T-helper 17 cell (primary cell): ENCODE data around the gene FASTKD1. TPM values are rescaled to one million over a fixed set of nuclear protein-coding genes. Genes with fewer than 3 reads are reported as not detected.
"Not testable (repeated sequence)": the region's sequence is repeated elsewhere in the genome, so short reads cannot be mapped to it uniquely, and the experiment has no call there.

Experiments
- ATAC-seq: fragments of 150-1000 bp; cut with Tn5 transposase; 2 replicates; pipeline ENCODE4 v1.10.0; 2021; ENCODE audit warnings: mild to moderate bottlenecking, moderate library complexity
- DNase-seq, 3 donors: peaks; one replicate each; pipeline versions ENCODE4 v3.0.0 to v3.0.0-alpha.2; 2020 to 2021
- H3K9me3 ChIP-seq: one replicate; pipeline ENCODE4 v1.7.0; 2013; ENCODE audit warnings: low read length, mild to moderate bottlenecking; ENCODE audit not compliant: control insufficient read depth, poor library complexity, severe bottlenecking
- H3K27ac Mint-ChIP-seq: one replicate; pipeline ENCODE4 v1.8.0; 2022; ENCODE audit warnings: mild to moderate bottlenecking, moderate library complexity, mixed read lengths
- H3K27me3 Mint-ChIP-seq: one replicate; pipeline ENCODE4 v1.8.0; 2022; ENCODE audit warnings: mixed read lengths
- H3K36me3 Mint-ChIP-seq: one replicate; pipeline ENCODE4 v1.8.0; 2022; ENCODE audit warnings: low read depth, mixed read lengths
- H3K4me1 Mint-ChIP-seq: one replicate; pipeline ENCODE4 v1.8.0; 2022; ENCODE audit warnings: mild to moderate bottlenecking, mixed read lengths
- H3K4me3 Mint-ChIP-seq: one replicate; pipeline ENCODE4 v1.8.0; 2022; ENCODE audit warnings: mild to moderate bottlenecking, moderate library complexity, mixed read lengths
- total RNA-seq, 4 donors: library from RNA in 2 of 4; stranded (reverse) in 2 of 4; gene quantifications; one replicate each; pipeline ENCODE4 v1.2.3 and lab custom pipeline; 2022 to 2026

The FASTKD1 gene, protein sequence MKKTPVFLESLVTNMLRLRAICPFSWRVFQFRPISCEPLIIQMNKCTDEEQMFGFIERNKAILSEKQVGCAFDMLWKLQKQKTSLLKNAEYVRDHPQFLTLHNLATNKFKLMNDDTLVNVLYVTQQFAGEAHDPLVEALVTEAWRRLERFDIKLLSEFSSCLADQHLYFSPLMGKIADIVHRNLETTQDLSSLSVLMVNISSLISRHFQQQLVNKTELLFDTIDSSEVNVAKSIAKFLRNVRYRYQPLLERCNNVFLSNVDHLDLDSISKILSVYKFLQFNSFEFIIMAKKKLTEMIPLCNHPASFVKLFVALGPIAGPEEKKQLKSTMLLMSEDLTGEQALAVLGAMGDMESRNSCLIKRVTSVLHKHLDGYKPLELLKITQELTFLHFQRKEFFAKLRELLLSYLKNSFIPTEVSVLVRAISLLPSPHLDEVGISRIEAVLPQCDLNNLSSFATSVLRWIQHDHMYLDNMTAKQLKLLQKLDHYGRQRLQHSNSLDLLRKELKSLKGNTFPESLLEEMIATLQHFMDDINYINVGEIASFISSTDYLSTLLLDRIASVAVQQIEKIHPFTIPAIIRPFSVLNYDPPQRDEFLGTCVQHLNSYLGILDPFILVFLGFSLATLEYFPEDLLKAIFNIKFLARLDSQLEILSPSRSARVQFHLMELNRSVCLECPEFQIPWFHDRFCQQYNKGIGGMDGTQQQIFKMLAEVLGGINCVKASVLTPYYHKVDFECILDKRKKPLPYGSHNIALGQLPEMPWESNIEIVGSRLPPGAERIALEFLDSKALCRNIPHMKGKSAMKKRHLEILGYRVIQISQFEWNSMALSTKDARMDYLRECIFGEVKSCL
- 10 to 100 TPM; 15.6 to 18.4 TPM for total RNA-seq
- 21.2 to 32.0 reads per million in 2 donors for total RNA-seq (lab: John Stamatoyannopoulos, UW)

DNA sequence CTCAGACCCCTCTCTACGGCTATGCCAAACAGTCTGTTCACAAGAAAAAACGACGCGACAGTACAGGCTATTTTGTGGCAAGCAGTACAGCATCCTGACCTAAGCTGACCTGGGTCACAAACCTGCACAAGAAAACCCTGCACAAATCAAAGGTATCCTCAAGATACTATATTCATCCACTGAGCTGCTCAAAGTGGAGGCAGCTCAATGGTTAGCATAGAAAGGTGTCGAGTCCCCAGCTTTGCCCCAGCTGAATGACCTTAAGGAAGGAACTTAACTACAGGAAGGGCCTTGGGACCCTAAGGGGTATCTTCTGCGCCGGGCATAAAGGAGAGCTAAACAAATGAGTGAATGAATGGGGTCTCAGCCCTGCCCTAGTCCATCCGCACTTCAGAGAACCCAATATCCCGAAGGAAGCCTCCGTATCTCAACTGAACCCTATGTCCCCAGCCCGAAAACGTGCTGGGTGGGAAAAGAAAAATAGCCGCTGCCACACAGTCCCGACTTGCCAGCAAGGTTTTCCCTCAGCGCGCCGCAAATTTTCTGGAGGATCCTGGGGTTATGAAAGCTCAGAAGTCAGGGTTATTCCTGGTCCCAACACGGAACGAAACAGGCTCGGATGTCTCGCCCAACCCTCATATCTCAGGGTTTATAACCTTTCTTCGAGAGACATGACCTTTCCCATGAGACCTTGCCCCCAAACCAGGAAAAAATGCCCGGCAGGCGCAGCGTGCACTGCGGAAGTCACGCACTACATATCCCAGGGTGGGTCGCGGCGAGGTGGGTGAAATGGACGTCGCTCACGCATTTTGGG lies at the start of gene FASTKD1:
Gene FASTKD1, minus strand, starts transcription at position 706 of the 814 bp plus-strand sequence. CDS start 1,836 bp downstream, outside the sequence.
- H3K9me3 ChIP-seq, result no peaks in the 10 kb centered on the region
- ATAC-seq (peak; percentile 100), DNase-seq (peak; percentile 68 to 79 (median 72))
- H3K27me3 Mint-ChIP-seq, result no peaks in the 10 kb centered on the region
- peaks cover 2% of the 10 kb centered on the region for H3K36me3 Mint-ChIP-seq
- peak within 1 kb of the TSS; percentile 96 for H3K4me3 Mint-ChIP-seq
- H3K27ac Mint-ChIP-seq, result peak within 1 kb of the TSS; percentile 96
- H3K4me1 Mint-ChIP-seq, result peaks cover 16% of the 10 kb centered on the region

DNA sequence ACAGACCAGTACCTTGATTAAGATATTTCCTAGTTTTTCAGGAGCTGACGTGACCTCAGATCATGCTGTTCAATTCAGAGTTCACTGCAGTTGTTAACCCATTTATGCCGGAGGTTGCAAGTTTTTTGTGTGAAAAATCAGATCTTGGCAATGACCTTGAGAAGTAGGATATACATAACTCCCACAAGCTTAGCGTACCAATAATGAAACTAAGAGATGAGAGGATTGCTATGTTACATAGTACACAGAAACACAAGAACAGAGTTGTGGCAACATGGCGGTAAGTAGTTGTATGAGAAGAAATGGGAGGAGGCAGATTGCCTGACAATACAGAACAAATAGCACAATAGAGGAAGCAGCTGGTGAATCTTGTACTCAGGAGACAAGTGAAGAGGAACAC lies 49.6 kb upstream of the FASTKD1 start:
- peaks cover 26% of the 10 kb centered on the region for H3K4me1 Mint-ChIP-seq
- H3K27ac Mint-ChIP-seq, result no peak overlapping the region
- ATAC-seq (no peak), DNase-seq (no peak)
- no peaks in the 10 kb centered on the region for H3K27me3 Mint-ChIP-seq
- no peaks in the 10 kb centered on the region for H3K9me3 ChIP-seq
- no peak overlapping the region for H3K4me3 Mint-ChIP-seq
- peaks cover 16% of the 10 kb centered on the region for H3K36me3 Mint-ChIP-seq

DNA sequence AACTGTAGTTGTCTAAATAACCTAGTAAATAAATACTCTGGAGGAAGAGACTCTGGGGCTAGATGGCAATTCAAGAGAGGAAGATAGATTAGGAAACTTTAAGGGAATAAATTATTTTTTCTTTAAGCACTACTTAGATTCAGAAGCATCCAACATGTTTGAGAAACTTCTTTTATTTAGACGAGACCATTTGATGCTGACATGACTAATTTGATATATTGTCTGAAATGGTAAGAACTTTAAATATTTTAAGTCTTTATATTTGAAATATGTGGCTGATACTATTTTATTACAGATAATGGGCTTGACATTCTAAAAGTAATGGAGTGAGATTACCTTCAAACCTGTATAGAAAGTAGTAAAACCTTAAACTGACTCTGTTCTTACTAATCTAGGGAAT lies 46.8 kb upstream of the FASTKD1 start:
- H3K27ac Mint-ChIP-seq, result no peak overlapping the region

DNA sequence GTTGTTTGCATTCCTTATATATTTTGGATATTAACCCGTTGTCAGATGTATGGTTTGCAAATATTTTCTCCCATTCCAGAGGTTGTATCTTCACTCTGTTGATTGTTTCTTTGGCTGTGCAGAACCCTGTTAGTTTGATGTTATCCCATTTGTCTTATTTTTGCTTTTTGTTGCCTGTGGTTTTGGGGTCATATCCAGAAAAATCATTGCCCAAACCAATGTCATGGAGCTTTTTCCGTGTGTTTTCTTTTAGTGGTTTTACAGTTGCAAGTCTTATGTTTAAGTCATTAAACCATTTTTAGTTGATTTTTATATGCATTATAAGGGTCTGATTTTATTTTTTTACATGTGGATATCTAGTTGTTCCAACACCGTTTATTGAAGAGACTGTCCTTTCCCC lies 46.3 kb upstream of the FASTKD1 start:
- Mint-ChIP-seq H3K4me3 (no peak overlapping the region), H3K27me3 (no peaks in the 10 kb centered on the region), H3K4me1 (peaks cover 28% of the 10 kb centered on the region), H3K36me3 (peaks cover 26% of the 10 kb centered on the region), H3K27ac (no peak overlapping the region)
- ATAC-seq (no peak), DNase-seq (no peak)
- H3K9me3 ChIP-seq, result no peaks in the 10 kb centered on the region

More for the DNA sequence above, 46.8 kb upstream of the FASTKD1 start:
- ATAC-seq, result no peak
- Mint-ChIP-seq H3K36me3 (peaks cover 23% of the 10 kb centered on the region), H3K27me3 (no peaks in the 10 kb centered on the region), H3K4me3 (no peak overlapping the region), H3K4me1 (peaks cover 30% of the 10 kb centered on the region)
- DNase-seq, result no peak
- H3K9me3 ChIP-seq, result no peaks in the 10 kb centered on the region

DNA sequence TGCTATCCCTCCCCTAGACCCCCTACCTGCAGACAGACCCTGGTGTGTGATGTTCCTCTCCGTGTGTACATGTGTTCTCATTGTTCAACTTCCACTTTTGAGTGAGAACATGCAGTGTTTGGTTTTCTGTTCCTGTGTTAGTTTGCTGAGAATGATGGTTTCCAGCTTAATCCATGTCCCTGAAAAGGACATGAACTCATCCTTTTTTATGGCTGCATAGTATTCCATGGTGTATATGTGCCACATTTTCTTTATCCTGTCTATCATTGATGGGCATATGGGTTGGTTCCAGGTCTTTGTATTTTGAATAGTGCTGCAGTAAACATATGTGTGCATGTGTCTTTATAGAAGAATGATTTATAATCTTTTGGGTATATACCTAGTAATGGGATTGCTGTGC lies 42.3 kb upstream of the FASTKD1 start:
- not testable (repeated sequence) for DNase-seq, ATAC-seq, H3K9me3 ChIP-seq, H3K27me3 Mint-ChIP-seq, H3K27ac Mint-ChIP-seq, H3K4me3 Mint-ChIP-seq
- H3K4me1 Mint-ChIP-seq, result peaks cover 22% of the 10 kb centered on the region
- peaks cover 22% of the 10 kb centered on the region for H3K36me3 Mint-ChIP-seq

DNA sequence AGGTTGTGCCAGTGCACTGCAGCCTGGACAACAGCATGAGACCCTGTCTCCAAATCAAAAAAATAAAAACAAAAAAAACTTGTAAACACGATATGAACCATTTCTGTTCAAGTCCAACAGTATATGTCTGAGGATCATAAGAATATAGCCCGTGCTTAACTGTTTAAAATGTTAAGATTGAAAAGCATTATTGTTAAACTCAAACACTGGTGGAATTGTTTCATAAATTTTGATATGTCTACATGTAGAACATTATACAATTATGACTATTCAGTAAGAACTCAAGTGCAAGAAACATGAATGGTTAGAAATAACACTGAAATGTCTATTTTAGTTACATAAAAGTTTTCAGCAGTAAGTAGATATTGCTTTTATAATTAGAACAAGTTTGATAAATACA lies 40.2 kb upstream of the FASTKD1 start:
- no peaks in the 10 kb centered on the region for H3K27me3 Mint-ChIP-seq
- no peak overlapping the region for H3K4me3 Mint-ChIP-seq
- peaks cover 12% of the 10 kb centered on the region for H3K4me1 Mint-ChIP-seq
- H3K9me3 ChIP-seq, result no peaks in the 10 kb centered on the region
- H3K36me3 Mint-ChIP-seq, result peaks cover 20% of the 10 kb centered on the region
- ATAC-seq (no peak), DNase-seq (no peak)
- H3K27ac Mint-ChIP-seq, result no peak overlapping the region

DNA sequence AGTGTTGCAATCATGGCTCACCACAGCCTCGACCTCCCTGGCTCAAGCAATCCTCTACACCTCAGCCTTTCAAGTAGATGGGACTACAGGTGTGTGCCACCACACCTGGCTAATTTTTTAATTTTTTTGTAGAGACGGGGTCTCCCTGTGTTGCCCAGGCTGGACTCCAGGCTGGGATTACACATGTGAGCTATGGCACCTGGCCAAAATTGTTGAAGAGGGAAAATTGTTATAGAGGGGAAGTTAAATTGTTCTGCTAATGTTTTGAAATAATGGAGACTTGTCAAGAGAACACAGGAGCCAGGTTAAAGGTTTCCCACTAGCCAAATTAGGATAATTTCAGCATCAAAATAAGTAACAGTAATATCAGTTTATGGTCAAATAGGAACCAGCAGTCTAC lies 35.6 kb upstream of the FASTKD1 start:
- ATAC-seq (no peak), DNase-seq (no peak)
- Mint-ChIP-seq H3K36me3 (peaks cover 3% of the 10 kb centered on the region), H3K27me3 (no peaks in the 10 kb centered on the region), H3K4me3 (no peak overlapping the region), H3K27ac (no peak overlapping the region), H3K4me1 (peaks cover 3% of the 10 kb centered on the region)
- no peaks in the 10 kb centered on the region for H3K9me3 ChIP-seq

DNA sequence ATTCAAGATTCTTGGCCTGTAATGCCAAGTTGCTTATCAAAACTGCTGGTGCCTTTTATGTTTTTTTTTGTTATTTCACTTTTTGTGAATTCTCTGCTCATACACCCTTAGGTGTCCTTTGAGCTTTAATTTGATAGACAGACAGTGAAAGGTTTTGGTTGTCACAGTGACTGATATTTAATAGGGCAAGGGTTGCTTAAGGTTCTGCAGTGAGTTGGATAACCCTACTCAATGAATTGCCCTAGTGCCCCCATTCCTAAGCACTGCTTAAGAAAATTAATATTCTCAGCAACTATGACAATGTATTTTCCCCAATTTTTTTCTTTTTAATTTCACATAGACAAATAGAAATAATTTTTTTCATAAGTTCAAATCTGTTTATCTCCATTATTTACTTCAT lies 25.9 kb upstream of the FASTKD1 start:
- ATAC-seq, result no peak
- no peak overlapping the region for H3K4me3 Mint-ChIP-seq
- no peaks in the 10 kb centered on the region for H3K27me3 Mint-ChIP-seq
- no peaks in the 10 kb centered on the region for H3K9me3 ChIP-seq
- no peak overlapping the region for H3K27ac Mint-ChIP-seq
- no peaks in the 10 kb centered on the region for H3K36me3 Mint-ChIP-seq
- H3K4me1 Mint-ChIP-seq, result peaks cover 22% of the 10 kb centered on the region
- no peak for DNase-seq

DNA sequence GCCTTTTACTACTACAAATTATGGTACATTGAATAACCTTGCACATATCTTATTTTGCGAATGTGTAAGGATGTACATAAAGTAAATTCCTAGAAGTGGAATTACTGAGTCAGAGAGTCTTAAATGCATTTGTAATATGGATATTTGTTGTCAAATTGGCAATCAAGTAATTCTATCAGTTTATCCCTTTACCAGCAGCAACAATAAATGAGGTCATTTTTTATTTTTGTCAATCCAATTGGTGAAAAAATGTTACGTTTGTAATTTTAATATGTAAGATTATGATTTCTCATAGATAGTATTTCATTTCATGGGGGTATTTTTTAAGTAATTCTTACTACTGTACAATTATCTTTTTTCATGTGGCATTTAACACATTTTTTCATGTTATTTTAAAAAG lies 25.3 kb upstream of the FASTKD1 start:
- peaks cover 22% of the 10 kb centered on the region for H3K4me1 Mint-ChIP-seq

DNA sequence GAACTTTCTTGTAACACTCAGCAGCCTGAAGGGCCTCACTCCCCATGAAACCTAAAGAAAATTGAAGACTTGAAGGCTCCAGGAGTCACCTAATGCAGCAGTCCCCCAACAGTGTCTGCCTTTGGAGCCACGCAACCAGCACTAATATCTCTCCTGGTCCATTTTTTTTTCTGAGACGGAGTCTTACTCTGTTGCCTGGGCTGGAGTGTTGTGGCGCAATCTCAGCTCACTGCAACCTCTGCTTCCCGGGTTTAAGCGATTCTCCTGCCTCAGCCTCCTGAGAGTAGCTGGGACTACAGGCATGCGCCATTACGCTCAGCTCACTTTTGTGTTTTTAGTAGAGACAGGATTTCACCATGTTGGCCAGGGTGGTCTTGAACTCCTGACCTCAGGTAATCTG lies 22.9 kb upstream of the FASTKD1 start:
- not testable (repeated sequence) for H3K36me3 Mint-ChIP-seq, H3K9me3 ChIP-seq, DNase-seq, ATAC-seq, H3K27me3 Mint-ChIP-seq
- Mint-ChIP-seq H3K4me3 (peak overlapping the region; percentile 12), H3K27ac (peak overlapping the region; percentile 34), H3K4me1 (peaks cover 20% of the 10 kb centered on the region)

More for the DNA sequence above, 25.3 kb upstream of the FASTKD1 start:
- Mint-ChIP-seq H3K4me3 (no peak overlapping the region), H3K27ac (no peak overlapping the region), H3K36me3 (no peaks in the 10 kb centered on the region), H3K27me3 (no peaks in the 10 kb centered on the region)
- DNase-seq (no peak), ATAC-seq (no peak)
- H3K9me3 ChIP-seq, result no peaks in the 10 kb centered on the region

DNA sequence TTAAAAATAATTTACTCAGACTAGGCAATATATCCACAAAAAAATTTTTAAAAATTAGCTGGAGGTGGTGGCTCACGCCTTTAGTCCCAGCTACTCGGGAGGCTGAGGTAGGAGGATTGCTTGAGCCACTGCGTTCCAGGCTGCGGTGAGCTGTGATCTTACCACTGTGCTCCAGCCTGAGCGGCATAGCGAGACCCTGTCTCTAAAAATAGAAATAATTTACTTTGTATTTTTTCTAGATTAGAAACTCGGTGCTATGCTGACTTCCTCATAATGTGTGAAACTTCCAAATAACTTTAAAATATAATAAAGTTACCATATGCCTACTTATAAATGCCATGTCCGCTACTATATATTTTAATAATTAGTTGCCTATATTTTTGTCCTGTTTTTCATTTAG lies 17.1 kb upstream of the FASTKD1 start:
- Mint-ChIP-seq H3K27me3 (no peaks in the 10 kb centered on the region), H3K27ac (no peak overlapping the region), H3K4me1 (peaks cover 32% of the 10 kb centered on the region), H3K36me3 (no peaks in the 10 kb centered on the region), H3K4me3 (no peak overlapping the region)
- no peak for DNase-seq
- no peak for ATAC-seq
- H3K9me3 ChIP-seq, result no peaks in the 10 kb centered on the region

DNA sequence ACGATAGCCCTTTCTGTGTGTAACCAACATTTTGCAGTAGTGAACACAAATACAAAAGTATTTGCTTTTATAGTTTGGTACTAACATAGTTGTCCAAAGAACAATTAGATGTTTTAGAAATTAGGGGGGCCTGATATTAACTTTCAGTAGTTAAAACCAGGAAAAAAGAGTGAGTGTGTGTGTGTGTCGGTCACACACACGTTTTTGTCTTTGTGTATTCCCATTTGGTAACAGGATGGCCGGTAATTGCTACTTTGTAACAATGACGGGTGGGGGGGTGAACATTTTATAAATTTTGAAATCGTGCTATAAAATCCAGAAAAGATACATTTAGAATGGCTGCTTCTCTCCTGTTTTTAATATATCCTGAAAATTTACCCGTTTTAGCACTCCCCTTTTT lies 12.0 kb upstream of the FASTKD1 start:
- Mint-ChIP-seq H3K27ac (peak overlapping the region; percentile 94), H3K4me3 (peak overlapping the region; percentile 98), H3K27me3 (no peaks in the 10 kb centered on the region), H3K36me3 (no peaks in the 10 kb centered on the region), H3K4me1 (peaks cover 29% of the 10 kb centered on the region)
- no peaks in the 10 kb centered on the region for H3K9me3 ChIP-seq
- ATAC-seq (no peak), DNase-seq (no peak)
